ENCODE data around the gene FUCA1.
"Not testable (repeated sequence)": the region's sequence is repeated elsewhere in the genome, so short reads cannot be mapped to it uniquely, and the experiment has no call there.

FUCA1 gene

DNA sequence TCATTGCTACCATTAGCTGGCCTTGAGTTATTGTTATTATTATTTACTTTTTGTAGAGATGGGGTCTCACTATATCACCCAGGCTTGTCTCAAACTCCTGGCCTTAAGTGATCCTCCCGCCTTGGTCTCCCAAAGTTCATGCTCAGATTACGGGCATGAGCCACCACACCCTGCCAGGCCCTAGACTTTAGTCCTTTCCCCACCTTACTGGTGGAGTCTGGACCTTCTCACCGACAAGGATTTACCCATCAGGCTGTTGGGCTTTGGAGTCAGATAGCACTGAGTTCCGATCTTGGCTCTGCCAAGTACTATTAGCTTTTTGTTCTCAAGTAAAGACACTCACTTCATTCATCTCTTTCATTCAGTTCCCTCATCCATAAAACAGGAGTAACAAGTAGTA lies 27.9 kb upstream of the FUCA1 start:
- DNase-seq (ENCODE audit: low read depth), result no peak

GRCh38 chr1:23895082-23895481 lies 27.0 kb upstream of the FUCA1 start:
- no peak for DNase-seq (ENCODE audit: low read depth)

- no peak for DNase-seq (ENCODE audit: low read depth)
These were observed 21.0 kb upstream of the FUCA1 start for GRCh38 chr1:23889074-23889473.

GRCh38 chr1:23885222-23885621 lies 17.1 kb upstream of the FUCA1 start:
- no peak for DNase-seq (ENCODE audit: low read depth)

- no peak for DNase-seq (ENCODE audit: low read depth)
These were observed 14.7 kb upstream of the FUCA1 start for GRCh38 chr1:23882746-23883145.

DNA sequence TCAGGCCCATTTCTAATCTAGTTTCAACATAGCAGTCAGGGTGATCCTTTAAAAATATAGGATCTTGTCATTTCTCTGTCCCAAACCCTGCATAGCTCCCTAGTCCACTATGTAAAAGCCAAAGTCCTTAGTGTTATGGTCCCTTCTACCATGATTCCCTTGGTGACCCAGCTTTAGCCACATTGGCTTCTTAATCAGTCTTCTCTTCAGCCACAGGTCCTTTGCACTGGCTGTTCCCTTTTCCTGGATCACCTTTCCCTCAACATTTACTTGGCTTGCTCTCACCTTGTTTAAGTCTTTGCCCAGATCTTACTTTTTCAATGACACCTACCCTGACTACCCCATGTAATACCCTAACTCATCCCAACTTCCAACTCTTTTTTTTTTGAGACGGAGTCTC lies 11.7 kb upstream of the FUCA1 start:
- DNase-seq (ENCODE audit: low read depth), result no peak

DNA sequence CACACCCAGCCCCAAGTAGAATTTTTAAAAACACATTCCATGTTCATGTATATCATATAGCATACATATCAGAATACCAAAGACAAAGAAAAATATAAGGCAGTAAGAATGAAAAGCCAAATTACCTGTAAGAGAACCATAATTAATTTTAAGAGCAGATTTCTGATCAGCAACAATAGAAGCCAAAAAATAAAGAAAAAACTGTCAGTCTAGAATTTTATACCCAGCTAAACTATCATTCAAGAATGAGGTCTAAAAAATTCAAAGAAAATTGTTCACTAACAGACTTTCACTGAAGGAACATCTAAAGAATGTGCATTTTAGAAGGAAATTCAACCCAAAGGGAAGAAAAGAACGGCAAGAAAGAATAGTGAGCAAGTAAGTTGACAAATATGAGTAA lies 10.6 kb upstream of the FUCA1 start:
- DNase-seq (ENCODE audit: low read depth), result no peak

DNA sequence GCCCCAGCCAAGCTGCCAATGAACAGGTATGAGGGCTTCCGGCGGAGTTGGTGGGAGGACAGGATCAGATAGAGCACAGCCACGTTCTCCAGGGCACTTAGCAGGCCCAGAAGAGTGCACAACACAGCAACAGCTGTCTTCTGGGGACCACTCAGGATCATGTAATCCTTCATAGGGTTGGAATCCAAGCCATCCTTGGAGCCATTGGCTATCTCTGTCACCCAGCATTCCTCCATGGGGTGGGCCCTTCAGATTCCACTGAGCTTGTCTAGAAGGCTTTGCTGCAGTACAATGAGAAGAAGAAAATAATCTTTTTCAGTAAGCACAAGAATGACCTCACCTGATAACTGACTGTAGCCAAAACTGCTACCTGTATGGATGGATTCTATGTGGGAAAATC lies 7.3 kb upstream of the FUCA1 start:
- no peak for DNase-seq (ENCODE audit: low read depth)

DNA sequence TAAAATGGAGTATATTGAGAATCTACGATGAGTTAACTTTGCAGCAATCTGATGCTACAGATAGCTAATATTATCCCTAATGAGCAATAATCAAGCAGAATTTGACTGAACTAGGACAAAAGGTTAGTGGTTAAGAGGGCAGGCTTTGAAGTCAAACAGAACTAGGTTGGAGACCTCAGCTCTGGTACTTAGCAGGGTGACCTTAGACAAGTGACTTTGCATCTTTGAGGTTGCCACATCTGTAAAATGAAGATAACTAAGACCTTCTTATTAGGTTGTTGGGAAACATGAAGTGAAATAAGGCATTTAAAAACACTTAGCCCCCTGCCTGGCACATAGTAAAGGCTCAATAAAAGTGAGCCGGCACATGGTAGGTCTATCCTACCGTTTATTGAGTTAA lies 4.3 kb upstream of the FUCA1 start:
- no peak for DNase-seq (ENCODE audit: low read depth)

GRCh38 chr1:23869051-23869450 lies 961 bp upstream of the FUCA1 start:
- no peak for DNase-seq (ENCODE audit: low read depth)

GRCh38 chr1:23868557-23869016 lies 497 bp upstream of the FUCA1 start:
- no peak for DNase-seq (ENCODE audit: low read depth)

GRCh38 chr1:23867542-23867894 lies 572 bp downstream of the FUCA1 start:
- no peak for DNase-seq (ENCODE audit: low read depth)

- no peak for DNase-seq (ENCODE audit: low read depth)
These were observed 2.6 kb downstream of the FUCA1 start for GRCh38 chr1:23865543-23865930.

GRCh38 chr1:23864801-23865542 lies 3.1 kb downstream of the FUCA1 start:
- no peak for DNase-seq (ENCODE audit: low read depth)

DNA sequence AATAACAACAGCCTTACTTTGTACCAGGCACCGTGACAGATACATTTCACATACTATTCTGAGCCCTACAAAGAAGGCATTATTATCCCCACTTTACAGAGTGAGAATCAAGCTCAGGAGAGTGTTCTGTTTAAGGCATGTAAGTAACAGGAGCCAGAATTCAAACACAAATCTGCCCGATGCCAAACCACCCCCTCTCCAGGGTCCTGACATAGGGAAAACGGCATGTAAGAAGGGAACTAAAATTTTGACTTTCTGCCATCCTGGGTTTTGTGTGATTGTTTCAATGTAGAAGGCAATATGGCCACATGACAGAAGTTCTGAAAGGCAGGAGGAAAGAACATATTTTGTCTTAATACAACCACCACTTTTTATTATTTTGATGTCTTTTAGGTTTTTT lies 5.5 kb downstream of the FUCA1 start:
- no peak for DNase-seq (ENCODE audit: low read depth)

- DNase-seq (ENCODE audit: low read depth), result no peak
These were observed 13.5 kb downstream of the FUCA1 start for GRCh38 chr1:23854568-23854967.

- DNase-seq (ENCODE audit: low read depth), result not testable (repeated sequence)
These were observed 15.0 kb downstream of the FUCA1 start for GRCh38 chr1:23853124-23853523.

DNA sequence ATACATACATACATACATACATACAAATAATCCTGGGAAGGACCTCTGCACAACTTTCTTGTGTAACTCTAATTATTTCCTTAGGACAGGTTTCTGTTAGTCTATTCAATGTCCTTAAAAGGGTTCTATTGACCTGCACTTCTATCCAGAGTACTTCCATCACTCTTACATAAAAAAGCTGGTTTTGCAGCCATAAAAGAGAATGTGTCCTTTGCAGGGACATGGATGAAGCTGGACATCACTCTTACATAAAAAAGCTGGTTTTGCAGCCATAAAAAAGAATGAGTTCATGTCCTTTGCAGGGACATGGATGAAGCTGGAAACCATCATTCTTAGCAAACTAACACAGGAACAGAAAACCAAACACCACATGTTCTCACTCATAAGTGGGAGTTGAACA lies 16.7 kb downstream of the FUCA1 start:
- not testable (repeated sequence) for DNase-seq (ENCODE audit: low read depth)

GRCh38 chr1:23848673-23849616 lies 19.1 kb downstream of the FUCA1 start:
- DNase-seq (ENCODE audit: low read depth), result no peak

- not testable (repeated sequence) for DNase-seq (ENCODE audit: low read depth)
These were observed 20.5 kb downstream of the FUCA1 start for GRCh38 chr1:23847482-23848095.

- DNase-seq (ENCODE audit: low read depth), result no peak
These were observed 22.9 kb downstream of the FUCA1 start for GRCh38 chr1:23845163-23845562.

- no peak for DNase-seq (ENCODE audit: low read depth)
These were observed 24.4 kb downstream of the FUCA1 start for GRCh38 chr1:23843644-23844043.

- DNase-seq (ENCODE audit: low read depth), result peak; percentile 69
These were observed 29.7 kb downstream of the FUCA1 start for GRCh38 chr1:23838401-23838866.
